ENCODE measurements around the gene UTS2R. TPM values are rescaled to one million over a fixed set of nuclear protein-coding genes. Genes with fewer than 3 reads are reported as not detected.

Gene UTS2R
- total RNA-seq, 1 experiment from 2014 or later: 0.46 TPM

DNA sequence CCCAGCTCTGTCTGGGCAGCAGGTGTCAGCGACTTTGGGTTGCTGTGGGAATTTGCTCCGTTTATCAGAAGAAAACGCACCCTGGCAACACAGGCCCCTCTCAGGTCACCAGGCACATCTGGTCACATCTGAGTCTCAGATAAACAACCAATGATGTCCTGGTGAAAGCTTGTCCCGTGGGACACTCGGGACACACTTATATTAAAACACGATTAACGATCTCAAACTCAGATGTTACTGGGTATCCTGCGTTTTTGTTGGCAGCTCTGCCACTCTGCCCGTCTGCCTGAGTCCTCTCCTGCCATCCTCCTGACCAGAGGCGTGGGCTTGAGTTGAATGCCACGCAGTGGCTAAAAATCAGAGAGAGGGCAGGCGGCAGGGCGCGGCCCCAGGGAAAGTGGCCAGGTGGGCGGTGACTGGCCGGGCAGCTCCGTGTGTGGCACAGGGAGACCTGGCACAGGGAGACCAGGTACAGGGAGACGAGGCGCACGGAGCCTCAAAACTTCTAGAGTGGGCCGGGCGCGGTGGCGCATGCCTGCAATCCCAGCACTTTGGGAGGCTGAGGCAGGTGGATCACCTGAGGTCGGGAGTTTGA, 40.1 kb upstream of the UTS2R start:
- peaks cover 24% of the 10 kb centered on the region for H3K4me1 Mint-ChIP-seq
- no peak overlapping the region for H3K27ac Mint-ChIP-seq
- no peaks in the 10 kb centered on the region for H3K9me3 Mint-ChIP-seq
- TF ChIP-seq TP53 (CRISPR knock-in tag; IDR thresholded peaks at IDR 0.05) (no peak), SP1 (CRISPR knock-in tag; conservative IDR thresholded peaks at IDR 0.05) (no peak), ZBTB43 (CRISPR knock-in tag; IDR thresholded peaks at IDR 0.05) (no peak), JAZF1 (CRISPR knock-in tag; IDR thresholded peaks at IDR 0.05) (no peak), ZNF138 (CRISPR knock-in tag; conservative IDR thresholded peaks at IDR 0.05) (no peak), HMGA2 (CRISPR knock-in tag; IDR thresholded peaks at IDR 0.05) (no peak), CDX4 (CRISPR knock-in tag; IDR thresholded peaks at IDR 0.05; ENCODE audit: borderline replicate concordance) (no peak), NR1H2 (CRISPR knock-in tag; IDR thresholded peaks at IDR 0.05) (no peak), SMAD3 (CRISPR knock-in tag; IDR thresholded peaks at IDR 0.05; ENCODE audit: borderline replicate concordance) (no peak), ZBTB21 (CRISPR knock-in tag; IDR thresholded peaks at IDR 0.05; ENCODE audit: borderline replicate concordance) (no peak), ZSCAN18 (CRISPR knock-in tag; IDR thresholded peaks at IDR 0.05) (no peak), NFE2L1 (CRISPR knock-in tag; IDR thresholded peaks at IDR 0.05) (no peak)
- ChIA-PET CTCF (interaction anchor here (0.8 to 1.9 kb wide), 3 partner anchors 20 to 95 kb away, joined by 3 to 5 read pairs (median 5); no protein-coding TSS in a partner anchor), POLR2A (no interaction called here)
- H3K4me3 Mint-ChIP-seq: no peak overlapping the region
- ATAC-seq (no peak), DNase-seq (ENCODE audit: low spot score) (no peak)
- no peaks in the 10 kb centered on the region for H3K36me3 Mint-ChIP-seq
- peaks cover 59% of the 10 kb centered on the region for H3K27me3 Mint-ChIP-seq (ENCODE audit: low read depth)

- Mint-ChIP-seq H3K36me3 (no peaks in the 10 kb centered on the region), H3K27me3 (ENCODE audit: low read depth) (peaks cover 72% of the 10 kb centered on the region), H3K4me1 (peaks cover 22% of the 10 kb centered on the region), H3K9me3 (no peaks in the 10 kb centered on the region), H3K4me3 (peak overlapping the region; percentile 61), H3K27ac (no peak overlapping the region)
- no peak for DNase-seq (ENCODE audit: low spot score)
- peak; percentile 12; the same call in 1 of the 2 replicates for ATAC-seq
- CTCF ChIA-PET: interaction anchor here (0.8 to 2.0 kb wide), 7 partner anchors 11 to 97 kb away, joined by 3 to 15 read pairs (median 5); no protein-coding TSS in a partner anchor
- TF ChIP-seq, protein P1, sequence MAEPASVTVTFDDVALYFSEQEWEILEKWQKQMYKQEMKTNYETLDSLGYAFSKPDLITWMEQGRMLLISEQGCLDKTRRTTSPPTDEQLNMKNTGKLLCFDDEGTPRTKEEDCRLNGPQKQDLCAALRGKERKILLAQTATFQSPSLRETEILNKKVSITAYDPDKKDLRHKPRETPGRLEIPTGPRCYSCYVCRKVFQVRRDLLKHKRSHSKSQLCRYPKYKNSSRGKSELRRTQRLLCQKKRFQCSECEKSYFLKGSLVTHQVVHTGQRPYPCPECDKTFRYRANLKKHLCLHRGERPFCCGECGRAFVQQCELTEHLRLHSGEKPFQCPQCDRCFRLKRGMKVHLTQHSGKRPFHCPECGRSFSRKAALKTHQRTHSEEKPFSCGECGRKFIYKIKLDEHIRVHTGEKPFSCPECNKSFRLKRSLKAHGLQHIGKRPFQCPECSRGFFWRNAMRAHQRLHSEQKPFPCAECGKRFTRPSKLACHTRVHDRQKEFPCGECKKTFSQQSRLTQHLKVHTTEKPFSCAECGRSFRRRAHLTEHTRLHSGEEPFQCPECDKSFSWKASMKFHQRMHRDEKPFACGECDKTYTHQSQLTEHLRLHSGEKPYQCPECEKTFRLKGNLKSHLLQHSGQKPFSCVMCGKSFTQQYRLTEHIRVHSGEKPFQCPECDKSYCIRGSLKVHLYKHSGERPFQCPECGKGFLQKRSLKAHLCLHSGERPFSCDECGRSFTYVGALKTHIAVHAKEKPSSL (CRISPR knock-in tag; conservative IDR thresholded peaks at IDR 0.05): no peak
- TF ChIP-seq ZNF423 (CRISPR knock-in tag; IDR thresholded peaks at IDR 0.05): peak; percentile 45
- POLR2A ChIA-PET: interaction anchor here (0.6 kb wide), 1 partner anchor 61 kb away, joined by 8 read pairs; no protein-coding TSS in a partner anchor
These were observed 38.8 kb upstream of the UTS2R start for GRCh38 chr17:82332669-82333278.

All from WTC11 (cell line).